Mucosa of rectum (tissue), 2 donors: ENCODE results near the gene NR6A1.

ENCODE experiments used
- H3K27ac ChIP-seq, 2 donors: one replicate each; pipeline ENCODE4 v1.7.0; 2013; ENCODE audit warnings: inconsistent platforms in 2 of 2, low read depth in 2 of 2, low read length in 2 of 2
- H3K27me3 ChIP-seq, 2 donors: one replicate each; pipeline ENCODE4 v1.7.0; 2013; ENCODE audit warnings: low read length in 2 of 2; ENCODE audit not compliant: control insufficient read depth in 2 of 2, insufficient read depth in 2 of 2
- H3K36me3 ChIP-seq, 2 donors: one replicate each; pipeline ENCODE4 v1.7.0; 2013; ENCODE audit warnings: low read length in 2 of 2; ENCODE audit not compliant: control insufficient read depth in 2 of 2, insufficient read depth in 2 of 2
- H3K4me1 ChIP-seq, 2 donors: one replicate each; pipeline ENCODE4 v1.7.0; 2013; ENCODE audit warnings: low read length in 2 of 2, mild to moderate bottlenecking in 1 of 2; ENCODE audit not compliant: control insufficient read depth in 2 of 2, insufficient read depth in 2 of 2
- H3K4me3 ChIP-seq, 2 donors: one replicate each; pipeline ENCODE4 v1.7.0; 2013; ENCODE audit warnings: low read length in 2 of 2
- H3K9ac ChIP-seq, 2 donors: one replicate each; pipeline ENCODE4 v1.7.0; 2013; ENCODE audit warnings: low read length in 2 of 2, low read depth in 1 of 2, mild to moderate bottlenecking in 1 of 2
- H3K9me3 ChIP-seq, 2 donors: one replicate each; pipeline ENCODE4 v1.7.0; 2013; ENCODE audit warnings: low read length in 2 of 2; ENCODE audit not compliant: control insufficient read depth in 2 of 2
- donor health status: healthy.
- donor health status: Normal muscosa, but diverticular disease.

The NR6A1 gene

DNA sequence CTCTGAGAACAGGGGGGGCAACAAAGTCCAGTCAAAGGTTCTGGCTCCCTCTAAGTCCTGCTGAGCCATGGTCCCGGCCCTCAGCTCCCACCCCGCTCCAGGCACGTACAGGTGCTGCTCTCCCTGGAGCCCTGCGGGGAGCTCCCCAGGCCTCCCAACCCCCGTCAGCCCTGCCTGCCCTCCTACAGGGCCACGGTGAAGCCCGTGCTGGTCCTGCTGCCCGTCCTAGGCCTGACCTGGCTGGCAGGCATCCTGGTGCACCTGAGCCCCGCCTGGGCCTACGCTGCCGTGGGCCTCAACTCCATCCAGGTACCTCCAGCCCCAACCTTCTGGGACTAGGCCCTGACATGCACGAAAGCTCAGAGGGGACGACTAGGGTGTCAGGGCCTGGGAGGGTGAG lies 300.8 kb downstream of the NR6A1 start:
- H3K27ac ChIP-seq = no peak overlapping the region
- H3K4me1 ChIP-seq = no peaks in the 10 kb centered on the region
- no peaks in the 10 kb centered on the region for H3K9me3 ChIP-seq
- no peak overlapping the region for H3K9ac ChIP-seq
- H3K36me3 ChIP-seq = no peaks in the 10 kb centered on the region
- no peak overlapping the region for H3K4me3 ChIP-seq
- peaks cover 0 to 2% of the 10 kb centered on the region in 2 donors for H3K27me3 ChIP-seq

DNA sequence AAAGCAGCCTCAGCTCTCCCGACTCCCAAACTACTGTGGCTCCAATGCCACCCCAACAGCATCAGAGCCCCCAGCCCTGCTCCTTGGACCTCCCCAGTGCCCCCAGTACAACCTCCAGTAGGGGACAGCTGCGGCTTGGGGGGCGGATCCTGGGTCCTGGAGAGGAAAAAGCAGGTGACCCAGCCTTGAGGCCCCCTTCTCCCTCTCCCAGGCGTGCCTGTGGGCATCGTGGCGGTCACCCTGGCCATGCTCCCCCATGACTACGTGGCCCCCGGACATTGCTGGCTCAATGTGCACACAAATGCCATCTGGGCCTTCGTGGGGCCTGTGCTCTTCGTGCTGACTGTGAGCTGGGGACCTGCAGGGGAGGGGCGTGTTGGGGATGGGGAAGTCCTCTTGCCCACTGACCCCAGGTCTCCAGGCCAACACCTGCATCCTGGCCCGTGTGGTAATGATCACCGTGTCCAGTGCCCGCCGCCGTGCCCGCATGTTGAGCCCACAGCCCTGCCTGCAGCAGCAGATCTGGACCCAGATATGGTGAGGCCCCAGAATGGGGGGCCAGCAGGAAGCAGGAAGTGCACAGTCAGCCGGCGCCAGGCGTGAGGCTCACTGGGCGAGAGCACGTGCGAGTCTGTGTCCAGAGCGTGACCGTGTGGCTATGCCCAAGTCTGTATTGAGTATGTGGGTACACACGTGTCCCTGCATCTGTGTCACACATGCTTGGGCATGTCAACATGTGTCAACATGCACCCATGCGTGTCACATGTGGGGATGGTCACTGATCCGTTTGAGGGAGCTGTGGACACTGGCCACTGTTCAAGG lies 301.9 kb downstream of the NR6A1 start:
- Histone ChIP-seq H3K4me1 (no peaks in the 10 kb centered on the region), H3K9me3 (no peaks in the 10 kb centered on the region), H3K27ac (no peak overlapping the region), H3K4me3 (no peak overlapping the region), H3K36me3 (no peaks in the 10 kb centered on the region), H3K27me3 (peaks cover 0 to 3% of the 10 kb centered on the region in 2 donors), H3K9ac (no peak overlapping the region)

DNA sequence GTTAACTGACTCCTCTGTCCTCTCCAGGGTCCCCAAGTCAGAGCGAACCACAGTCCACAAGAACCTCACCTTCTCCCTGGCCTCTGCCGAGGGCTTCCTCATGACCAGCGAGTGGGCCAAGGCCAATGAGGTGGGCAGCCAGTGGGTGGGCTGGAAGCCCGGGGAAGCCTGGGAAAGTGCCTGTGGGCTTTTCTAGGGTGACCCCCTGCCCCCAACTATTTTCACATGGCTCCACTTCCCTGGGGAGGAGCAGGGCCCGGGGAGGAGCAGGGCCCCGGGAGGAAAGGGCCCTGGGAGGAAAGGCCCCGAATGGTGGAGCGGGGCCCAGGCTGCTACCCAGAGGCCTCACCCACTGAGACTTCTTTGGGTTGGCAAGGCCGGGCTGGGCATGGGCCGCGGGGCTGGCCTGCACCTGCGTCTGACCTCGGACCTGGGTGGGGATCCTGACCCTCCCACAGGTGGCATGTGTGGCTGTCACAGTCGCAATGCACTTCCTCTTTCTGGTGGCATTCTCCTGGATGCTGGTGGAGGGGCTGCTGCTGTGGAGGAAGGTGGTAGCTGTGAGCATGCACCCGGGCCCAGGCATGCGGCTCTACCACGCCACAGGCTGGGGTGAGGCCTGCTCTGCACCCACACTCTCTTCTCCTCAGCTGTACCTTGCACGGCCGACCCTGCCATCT lies 302.9 kb downstream of the NR6A1 start:
- H3K9me3 ChIP-seq = no peaks in the 10 kb centered on the region
- no peak overlapping the region for H3K9ac ChIP-seq
- no peaks in the 10 kb centered on the region for H3K36me3 ChIP-seq
- H3K4me3 ChIP-seq = no peak overlapping the region
- no peaks in the 10 kb centered on the region for H3K4me1 ChIP-seq
- no peak overlapping the region for H3K27ac ChIP-seq
- H3K27me3 ChIP-seq = peaks cover 0 to 2% of the 10 kb centered on the region in 2 donors

DNA sequence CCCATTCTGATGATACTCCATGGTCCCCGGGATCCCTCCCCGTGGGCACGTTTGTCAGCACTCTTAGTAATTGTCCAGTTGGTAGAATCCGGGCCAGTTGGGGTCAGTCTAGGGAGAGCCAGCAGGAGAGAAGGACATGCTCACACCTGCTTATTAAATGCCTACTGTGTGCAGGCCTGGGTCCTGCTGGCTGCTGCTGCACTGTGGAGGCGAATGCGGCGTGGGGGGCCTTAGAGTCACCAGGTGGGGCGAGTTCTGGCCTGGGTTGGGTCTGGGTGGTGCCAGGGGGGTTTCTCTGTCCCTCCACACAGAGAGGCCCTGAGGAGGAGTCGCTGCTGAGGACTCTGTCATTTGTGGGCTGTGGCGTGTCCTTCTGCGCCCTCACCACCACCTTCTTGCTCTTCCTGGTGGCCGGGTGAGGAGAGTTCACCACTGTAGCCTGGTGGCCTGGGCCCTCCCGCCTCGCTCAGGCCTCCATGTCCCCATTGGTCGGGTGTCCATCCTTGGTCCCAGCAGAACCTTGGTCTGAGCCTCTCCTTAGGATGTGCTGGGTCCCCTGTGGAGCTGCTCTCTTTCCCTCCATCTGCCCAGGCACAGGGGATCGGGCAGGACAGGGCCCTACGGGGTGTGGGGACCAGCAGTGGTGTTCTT lies 303.6 kb downstream of the NR6A1 start:
- Histone ChIP-seq H3K9me3 (no peaks in the 10 kb centered on the region), H3K27ac (no peak overlapping the region), H3K4me3 (no peak overlapping the region), H3K9ac (no peak overlapping the region), H3K4me1 (no peaks in the 10 kb centered on the region), H3K36me3 (no peaks in the 10 kb centered on the region), H3K27me3 (peaks cover 0 to 2% of the 10 kb centered on the region in 2 donors)
